H1 (cell line): ENCODE measurements around the gene DMWD. TPM values are rescaled to one million over a fixed set of nuclear protein-coding genes. Genes with fewer than 3 reads are reported as not detected.

ENCODE experiments used
- CBX5 ChIP-seq: fragments of 300-800, 300-1000 bp; sonication (generic); IDR thresholded peaks from 2 replicates; pipeline ENCODE4 v1.7.1; 2016; ENCODE audit warnings: antibody characterized with exemption, low read length, low read depth
- EP300 ChIP-seq, 2 experiments: IDR thresholded peaks; 1 replicate in 1 of 2; 2 replicates in 1 of 2; pipeline ENCODE4 v1.6.1; 2011 to 2012; ENCODE audit warnings: low read depth in 2 of 2, low read length in 2 of 2, mild to moderate bottlenecking in 2 of 2, borderline replicate concordance in 1 of 2, inconsistent platforms in 1 of 2, moderate library complexity in 1 of 2
- PHF8 ChIP-seq: fragments of 200-600 bp; sonication (generic); conservative IDR thresholded peaks from 2 replicates; pipeline ENCODE4 v1.7.1; 2012; ENCODE audit warnings: low read depth, mild to moderate bottlenecking, inconsistent platforms, low read length, moderate library complexity
- POLR2AphosphoS5 ChIP-seq: IDR thresholded peaks from 2 replicates; pipeline ENCODE4 v1.6.1; 2011; ENCODE audit warnings: low read depth, low read length
- TBP ChIP-seq: IDR thresholded peaks from 2 replicates; pipeline ENCODE4 v1.6.1; 2011; ENCODE audit warnings: low read depth, low read length, improper control_type of control experiment
- polyA plus RNA-seq, 7 experiments: library from polyadenylated mRNA; depleted of rRNA in 3 of 7; stranded (reverse) in 5 of 7; unstranded in 2 of 7; fragments of >200 nt in 5 of 7; fragments of 200-250 nt in 2 of 7; gene quantifications; 1 replicate in 5 of 7; 2 replicates in 1 of 7; 4 replicates in 1 of 7; pipeline versions ENCODE4 v1.2.1 to v1.2.3, GENCODE V29; 2011 to 2013; ENCODE audit warnings: missing spikeins in 2 of 7, mixed read lengths in 2 of 7
- total RNA-seq: library from RNA; stranded (reverse); fragmentation: NEBNext Ultra II Directional; extraction: Animal tissue kit (Norgen Biotek cat#: 25700); gene quantifications from 2 replicates; pipeline ENCODE4 v1.2.1, GENCODE V29; 2021

DMWD gene
- total and polyA plus RNA-seq, 2 of the 8 experiments (the other 6 are each of a cell fraction or from before 2014, with no cell fraction given), result 13.6 to 41.0 TPM

DNA sequence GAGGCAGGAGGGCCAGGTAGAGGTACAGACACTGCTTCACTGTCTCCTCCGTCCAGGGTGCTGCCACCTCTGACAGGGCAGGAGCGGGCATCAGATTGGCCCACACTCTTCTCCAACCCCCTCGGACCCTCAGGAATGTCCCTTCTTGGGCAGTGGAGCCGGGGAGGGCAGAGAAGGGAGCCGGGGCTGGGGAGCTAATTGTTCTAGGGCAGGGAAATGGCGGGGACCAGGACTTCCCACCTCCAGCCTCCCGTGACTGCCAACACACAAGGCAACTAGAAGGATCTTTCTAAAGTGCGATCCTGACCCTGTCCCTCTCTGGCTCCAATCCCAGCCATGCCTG is 32.6 kb upstream of the DMWD start (continued):
- no peak for TF ChIP-seq PHF8
- no peak for TF ChIP-seq TBP
- no peak for TF ChIP-seq CBX5
- TF ChIP-seq EP300 (IDR thresholded peaks at IDR 0.05; ENCODE audit: borderline replicate concordance in 1 of 2, low read depth in 2 of 2, low read length in 2 of 2), result no peak
- TF ChIP-seq POLR2AphosphoS5, result no peak
